ENCODE data around the gene PRDX2.
"Not testable (repeated sequence)": the region's sequence is repeated elsewhere in the genome, so short reads cannot be mapped to it uniquely, and the experiment has no call there.

The PRDX2 gene

GRCh38 chr19:12825254-12826131, 23.9 kb upstream of the PRDX2 start:
- peak; percentile 77 for DNase-seq (ENCODE audit: low spot score)

GRCh38 chr19:12821761-12822160, 20.2 kb upstream of the PRDX2 start:
- DNase-seq (ENCODE audit: low spot score): no peak

GRCh38 chr19:12817810-12818209, 16.2 kb upstream of the PRDX2 start:
- DNase-seq (ENCODE audit: low spot score): not testable (repeated sequence)

GRCh38 chr19:12817188-12817587, 15.6 kb upstream of the PRDX2 start:
- DNase-seq (ENCODE audit: low spot score): not testable (repeated sequence)

- no peak for DNase-seq (ENCODE audit: low spot score)
Measured at GRCh38 chr19:12815088-12815487, 13.5 kb upstream of the PRDX2 start.

GRCh38 chr19:12806242-12807081, 4.9 kb upstream of the PRDX2 start, which contains the start of gene RNASEH2A:
TSS of gene RNASEH2A (plus strand) at chr19:12806584. CDS start at chr19:12806674, 90 bp downstream.
- peak; percentile 93 for DNase-seq (ENCODE audit: low spot score)

- no peak for DNase-seq (ENCODE audit: low spot score)
Measured at GRCh38 chr19:12804051-12804450, 2.5 kb upstream of the PRDX2 start.

- no peak for DNase-seq (ENCODE audit: low spot score)
Measured at GRCh38 chr19:12802267-12803106, 887 bp upstream of the PRDX2 start.

- DNase-seq (ENCODE audit: low spot score): no peak
Measured at GRCh38 chr19:12800923-12801465, 606 bp downstream of the PRDX2 start.

GRCh38 chr19:12800466-12800770, 1.2 kb downstream of the PRDX2 start:
- no peak for DNase-seq (ENCODE audit: low spot score)

- DNase-seq (ENCODE audit: low spot score): no peak
Measured at GRCh38 chr19:12799742-12800465, 1.7 kb downstream of the PRDX2 start.

- not testable (repeated sequence) for DNase-seq (ENCODE audit: low spot score)
Measured at GRCh38 chr19:12797607-12798006, 4.0 kb downstream of the PRDX2 start.

- no peak for DNase-seq (ENCODE audit: low spot score)
Measured at GRCh38 chr19:12797141-12797587, 4.4 kb downstream of the PRDX2 start.

- DNase-seq (ENCODE audit: low spot score): no peak
Measured at GRCh38 chr19:12796146-12797071, 5.2 kb downstream of the PRDX2 start.

- DNase-seq (ENCODE audit: low spot score): no peak
Measured at GRCh38 chr19:12794971-12795381, 6.6 kb downstream of the PRDX2 start.

- DNase-seq (ENCODE audit: low spot score): no peak
Measured at GRCh38 chr19:12794196-12794941, 7.2 kb downstream of the PRDX2 start.

GRCh38 chr19:12793290-12794195, 8.1 kb downstream of the PRDX2 start:
- peak; percentile 99 for DNase-seq (ENCODE audit: low spot score)

- DNase-seq (ENCODE audit: low spot score): no peak
Measured at GRCh38 chr19:12792853-12793289, 8.7 kb downstream of the PRDX2 start.

All from COLO829 (cell line).